ENCODE results near the gene CEP192.
"Not testable (repeated sequence)": the region's sequence is repeated elsewhere in the genome, so short reads cannot be mapped to it uniquely, and the experiment has no call there.

The CEP192 gene

GRCh38 chr18:13096232-13096631, 105.1 kb downstream of the CEP192 start:
- DNase-seq (ENCODE audit: low read depth in 2 of 3, low spot score in 2 of 3) = no peak

- DNase-seq (ENCODE audit: low read depth in 2 of 3, low spot score in 2 of 3) = no peak
Observed at GRCh38 chr18:13096719-13097118, 105.6 kb downstream of the CEP192 start.

- DNase-seq (ENCODE audit: low read depth in 2 of 3, low spot score in 2 of 3) = not testable (repeated sequence)
Observed at GRCh38 chr18:13098104-13098503, 106.9 kb downstream of the CEP192 start.

GRCh38 chr18:13099113-13099512, 108.0 kb downstream of the CEP192 start:
- DNase-seq (ENCODE audit: low read depth in 2 of 3, low spot score in 2 of 3) = no peak

GRCh38 chr18:13100942-13101658, 109.9 kb downstream of the CEP192 start:
- no peak for DNase-seq (ENCODE audit: low read depth in 2 of 3, low spot score in 2 of 3)

- no peak for DNase-seq (ENCODE audit: low read depth in 2 of 3, low spot score in 2 of 3)
Observed at GRCh38 chr18:13101659-13102197, 110.6 kb downstream of the CEP192 start.

- DNase-seq (ENCODE audit: low read depth in 2 of 3, low spot score in 2 of 3) = no peak
Observed at GRCh38 chr18:13103366-13103765, 112.2 kb downstream of the CEP192 start.

GRCh38 chr18:13105059-13105458, 113.9 kb downstream of the CEP192 start:
- DNase-seq (ENCODE audit: low read depth in 2 of 3, low spot score in 2 of 3) = no peak

GRCh38 chr18:13107074-13107473, 115.9 kb downstream of the CEP192 start:
- DNase-seq (ENCODE audit: low read depth in 2 of 3, low spot score in 2 of 3) = no peak

- DNase-seq (ENCODE audit: low read depth in 2 of 3, low spot score in 2 of 3) = no peak
Observed at GRCh38 chr18:13108330-13108729, 117.2 kb downstream of the CEP192 start.

GRCh38 chr18:13110559-13110958, 119.4 kb downstream of the CEP192 start:
- no peak for DNase-seq (ENCODE audit: low read depth in 2 of 3, low spot score in 2 of 3)

- DNase-seq (ENCODE audit: low read depth in 2 of 3, low spot score in 2 of 3) = no peak
Observed at GRCh38 chr18:13112982-13113381, 121.8 kb downstream of the CEP192 start.

GRCh38 chr18:13120255-13120654, 129.1 kb downstream of the CEP192 start:
- DNase-seq (ENCODE audit: low read depth in 2 of 3, low spot score in 2 of 3) = no peak

- DNase-seq (ENCODE audit: low read depth in 2 of 3, low spot score in 2 of 3) = no peak
Observed at GRCh38 chr18:13120983-13121441, 129.8 kb downstream of the CEP192 start.

- DNase-seq (ENCODE audit: low read depth in 2 of 3, low spot score in 2 of 3) = no peak
Observed at GRCh38 chr18:13124411-13124810, 133.2 kb downstream of the CEP192 start.

GRCh38 chr18:13125191-13125590, 134.0 kb downstream of the CEP192 start:
- DNase-seq (ENCODE audit: low read depth in 2 of 3, low spot score in 2 of 3) = no peak

GRCh38 chr18:13126966-13127598, 135.9 kb downstream of the CEP192 start:
- DNase-seq (ENCODE audit: low read depth in 2 of 3, low spot score in 2 of 3) = no peak

- DNase-seq (ENCODE audit: low read depth in 2 of 3, low spot score in 2 of 3) = no peak
Observed at GRCh38 chr18:13131283-13131682, 140.1 kb downstream of the CEP192 start.

- DNase-seq (ENCODE audit: low read depth in 2 of 3, low spot score in 2 of 3) = no peak
Observed at GRCh38 chr18:13134551-13135401, 143.6 kb downstream of the CEP192 start.

- DNase-seq (ENCODE audit: low read depth in 2 of 3, low spot score in 2 of 3) = peak in 1 of 3 experiments; percentile 41
Observed at GRCh38 chr18:13136056-13136903, 145.1 kb downstream of the CEP192 start.
